HepG2 (cell line): ENCODE data around the gene TLE1. TPM values are rescaled to one million over a fixed set of nuclear protein-coding genes. Genes with fewer than 3 reads are reported as not detected.

Experiments used
- E2F1 ChIP-seq: sonication (generic); formaldehyde crosslinking; IDR thresholded peaks from 2 replicates; pipeline ENCODE4 v1.5.0; 2020; ENCODE audit warnings: missing genetic modification reagents
- EZH2 ChIP-seq: conservative IDR thresholded peaks from 2 replicates; pipeline ENCODE4 v1.6.1; 2012; ENCODE audit warnings: mild to moderate bottlenecking, low read depth, low read length, moderate library complexity
- GATAD2A ChIP-seq: IDR thresholded peaks from 2 replicates; pipeline ENCODE4 v1.6.1; 2016
- GMEB2 ChIP-seq: IDR thresholded peaks from 2 replicates; pipeline ENCODE4 v1.6.1; 2016; ENCODE audit warnings: missing biosample characterization, missing genetic modification reagents, low read depth
- HES4 ChIP-seq: sonication (generic); formaldehyde crosslinking; IDR thresholded peaks from 2 replicates; pipeline ENCODE4 v1.9.0; 2021; ENCODE audit warnings: mild to moderate bottlenecking, missing genetic modification reagents, borderline replicate concordance
- HNRNPLL ChIP-seq: fragments of 200-400 bp; formaldehyde crosslinking; IDR thresholded peaks from 2 replicates; pipeline ENCODE4 v1.6.1; 2017; ENCODE audit warnings: mild to moderate bottlenecking, low read depth, low read length; ENCODE audit not compliant: poor library complexity, severe bottlenecking
- JUNB ChIP-seq: sonication (generic); formaldehyde crosslinking; IDR thresholded peaks from 2 replicates; pipeline ENCODE4 v1.8.0; 2022; ENCODE audit warnings: missing genetic modification reagents, mild to moderate bottlenecking, borderline replicate concordance
- KLF12 ChIP-seq: sonication (generic); formaldehyde crosslinking; IDR thresholded peaks from 2 replicates; pipeline ENCODE4 v1.4.0; 2020; ENCODE audit warnings: missing genetic modification reagents, borderline replicate concordance
- NCOR1 ChIP-seq: fragments of 200-600 bp; sonication (generic); IDR thresholded peaks from 2 replicates; pipeline ENCODE4 v1.7.0; 2017; ENCODE audit warnings: antibody characterized with exemption, low read length, borderline replicate concordance
- PATZ1 ChIP-seq: sonication (generic); formaldehyde crosslinking; IDR thresholded peaks from 2 replicates; pipeline ENCODE4 v1.4.0; 2020; ENCODE audit warnings: missing genetic modification reagents
- ZBTB8A ChIP-seq: sonication (generic); formaldehyde crosslinking; IDR thresholded peaks from 2 replicates; pipeline ENCODE4 v1.4.0; 2020; ENCODE audit warnings: mild to moderate bottlenecking, low read depth, missing genetic modification reagents, borderline replicate concordance
- ZNF24 ChIP-seq: fragments of 450-650 bp; IDR thresholded peaks from 2 replicates; pipeline ENCODE4 v1.6.1; 2017; ENCODE audit warnings: antibody characterized with exemption, mild to moderate bottlenecking
- ZNF33A ChIP-seq: sonication (generic); formaldehyde crosslinking; IDR thresholded peaks from 2 replicates; pipeline ENCODE4 v1.5.1; 2020; ENCODE audit warnings: missing genetic modification reagents, mild to moderate bottlenecking, moderate library complexity, borderline replicate concordance
- ZNF513 ChIP-seq: sonication (generic); formaldehyde crosslinking; conservative IDR thresholded peaks from 2 replicates; pipeline ENCODE4 v1.5.0; 2020; ENCODE audit warnings: missing genetic modification reagents
- ZNF687 ChIP-seq: sonication (generic); formaldehyde crosslinking; IDR thresholded peaks from 2 replicates; pipeline ENCODE4 v1.5.1; 2020; ENCODE audit warnings: mild to moderate bottlenecking, missing genetic modification reagents, moderate library complexity
- ZNF777 ChIP-seq: sonication (generic); formaldehyde crosslinking; IDR thresholded peaks from 2 replicates; pipeline ENCODE4 v1.4.0; 2020; ENCODE audit warnings: missing genetic modification reagents
- ZNF891 ChIP-seq: sonication (generic); formaldehyde crosslinking; IDR thresholded peaks from 2 replicates; pipeline ENCODE4 v1.5.0; 2020; ENCODE audit warnings: mild to moderate bottlenecking, missing genetic modification reagents
- polyA plus RNA-seq, 8 experiments: library from polyadenylated mRNA; depleted of rRNA in 3 of 8; stranded (reverse) in 7 of 8; unstranded in 1 of 8; fragments of >200 nt; fragmentation: Illumina TruSeq in 4 of 8; extraction: Trizol in 4 of 8; gene quantifications; 2 replicates each; pipeline versions ENCODE4 v1.2.1 to v1.2.3, GENCODE V29; 2011 to 2016; ENCODE audit warnings: low read depth in 4 of 8, missing spikeins in 1 of 8, mixed read lengths in 1 of 8; ENCODE audit not compliant: insufficient read depth in 1 of 8
- total RNA-seq, 5 experiments: library from RNA; depleted of rRNA; stranded (reverse); fragments of >200 nt; fragmentation: Illumina TruSeq; extraction: Trizol; gene quantifications; 2 replicates each; pipeline ENCODE4 v1.2.3, GENCODE V29; 2016; ENCODE audit warnings: low read depth in 1 of 5

Gene TLE1
- total and polyA plus RNA-seq, 2 of the 13 experiments (the other 11 are each of a cell fraction or from before 2014, with no cell fraction given): 35.9 to 109 TPM

GRCh38 chr9:81686614-81687520 lies 2.5 kb downstream of the TLE1 start (continued):
- TF ChIP-seq PATZ1 (CRISPR knock-in tag): peak; percentile 90
- no peak for TF ChIP-seq KLF12 (CRISPR knock-in tag)
- TF ChIP-seq EZH2: no peak
- TF ChIP-seq ZNF33A (CRISPR knock-in tag): no peak; the same call in 1 of the 2 replicates
- TF ChIP-seq ZNF687: peak; percentile 80
- no peak for TF ChIP-seq ZNF777
- no peak for TF ChIP-seq E2F1 (CRISPR knock-in tag)
- TF ChIP-seq HNRNPLL: no peak
- TF ChIP-seq GMEB2 (CRISPR knock-in tag): peak; percentile 18; the same call in 1 of the 2 replicates
- TF ChIP-seq JUNB (CRISPR knock-in tag): peak; percentile 56; the same call in 1 of the 2 replicates
- peak; percentile 98 for TF ChIP-seq GATAD2A
- TF ChIP-seq ZNF891 (CRISPR knock-in tag): no peak; the same call in 1 of the 2 replicates
- no peak for TF ChIP-seq HES4 (CRISPR knock-in tag)
- TF ChIP-seq ZBTB8A: peak; percentile 55; the same call in 1 of the 2 replicates
- TF ChIP-seq NCOR1: peak; percentile 98
- no peak; the same call in 1 of the 2 replicates for TF ChIP-seq ZNF24
- TF ChIP-seq ZNF513 (CRISPR knock-in tag): no peak
